Activated naive CD4-positive, alpha-beta T cell treated with anti-CD3 and anti-CD28 coated beads, Interleukin-2, amount 50 U/mL, for 72 hours (primary cell): ENCODE measurements around the gene MEGF6. TPM values are rescaled to one million over a fixed set of nuclear protein-coding genes. Genes with fewer than 3 reads are reported as not detected.

Experiments
- ATAC-seq, 2 donors: fragments of 150-1000 bp; cut with Tn5 transposase; 2 replicates each; pipeline ENCODE4 v1.10.0; 2021; ENCODE audit warnings: mild to moderate bottlenecking in 2 of 2, moderate library complexity in 2 of 2
- DNase-seq, 2 donors: peaks; one replicate each; pipeline ENCODE4 v3.0.0; 2021 to 2022; ENCODE audit warnings: low spot score in 2 of 2
- H3K27ac Mint-ChIP-seq, 2 donors: one replicate each; pipeline ENCODE4 v1.8.0; 2022; ENCODE audit warnings: mild to moderate bottlenecking in 2 of 2, mixed read lengths in 2 of 2
- H3K36me3 Mint-ChIP-seq, 2 donors: one replicate each; pipeline ENCODE4 v1.8.0; 2022; ENCODE audit warnings: mixed read lengths in 2 of 2
- H3K9me3 Mint-ChIP-seq, 2 donors: one replicate each; pipeline ENCODE4 v1.8.0; 2022; ENCODE audit warnings: mixed read lengths in 2 of 2
- total RNA-seq, 2 donors: library from RNA; stranded (reverse); gene quantifications; one replicate each; pipeline ENCODE4 v1.2.3, GENCODE V29; 2022

The MEGF6 gene
- total RNA-seq, 2 donors from 2014 or later = 4.6 to 7.6 TPM

- Mint-ChIP-seq H3K36me3 (no peaks in the 10 kb centered on the region), H3K27ac (no peak overlapping the region), H3K9me3 (no peaks in the 10 kb centered on the region)
- ATAC-seq (no peak), DNase-seq (no peak)
Observed at GRCh38 chr1:3548156-3548893, 63.0 kb downstream of the MEGF6 start.

GRCh38 chr1:3547055-3548005, 64.0 kb downstream of the MEGF6 start:
- no peak for DNase-seq
- no peak for ATAC-seq
- no peak overlapping the region for H3K27ac Mint-ChIP-seq
- no peaks in the 10 kb centered on the region for H3K36me3 Mint-ChIP-seq
- no peaks in the 10 kb centered on the region for H3K9me3 Mint-ChIP-seq

GRCh38 chr1:3546048-3546384, 65.3 kb downstream of the MEGF6 start:
- ATAC-seq (no peak), DNase-seq (no peak)
- Mint-ChIP-seq H3K36me3 (no peaks in the 10 kb centered on the region), H3K27ac (no peak overlapping the region), H3K9me3 (no peaks in the 10 kb centered on the region)

GRCh38 chr1:3545363-3546047, 65.8 kb downstream of the MEGF6 start:
- H3K36me3 Mint-ChIP-seq = no peaks in the 10 kb centered on the region
- H3K27ac Mint-ChIP-seq = no peak overlapping the region
- DNase-seq (no peak), ATAC-seq (no peak)
- no peaks in the 10 kb centered on the region for H3K9me3 Mint-ChIP-seq

- DNase-seq (no peak), ATAC-seq (no peak)
- H3K36me3 Mint-ChIP-seq = no peaks in the 10 kb centered on the region
- no peaks in the 10 kb centered on the region for H3K9me3 Mint-ChIP-seq
- H3K27ac Mint-ChIP-seq = no peak overlapping the region
Observed at GRCh38 chr1:3544040-3544977, 67.0 kb downstream of the MEGF6 start.

- Mint-ChIP-seq H3K9me3 (no peaks in the 10 kb centered on the region), H3K27ac (no peak overlapping the region), H3K36me3 (no peaks in the 10 kb centered on the region)
- DNase-seq (no peak), ATAC-seq (no peak)
Observed at GRCh38 chr1:3543076-3544039, 68.0 kb downstream of the MEGF6 start.

- no peak for DNase-seq
- Mint-ChIP-seq H3K27ac (no peak overlapping the region), H3K36me3 (no peaks in the 10 kb centered on the region), H3K9me3 (no peaks in the 10 kb centered on the region)
- ATAC-seq = no peak
Observed at GRCh38 chr1:3542676-3543075, 68.6 kb downstream of the MEGF6 start.

- DNase-seq = no peak
- H3K36me3 Mint-ChIP-seq = no peaks in the 10 kb centered on the region
- H3K9me3 Mint-ChIP-seq = no peaks in the 10 kb centered on the region
- no peak for ATAC-seq
- H3K27ac Mint-ChIP-seq = no peak overlapping the region
Observed at GRCh38 chr1:3541936-3542335, 69.4 kb downstream of the MEGF6 start.

GRCh38 chr1:3541465-3541864, 69.8 kb downstream of the MEGF6 start:
- H3K9me3 Mint-ChIP-seq = no peaks in the 10 kb centered on the region
- no peaks in the 10 kb centered on the region for H3K36me3 Mint-ChIP-seq
- DNase-seq (no peak), ATAC-seq (no peak)
- no peak overlapping the region for H3K27ac Mint-ChIP-seq

- no peaks in the 10 kb centered on the region for H3K36me3 Mint-ChIP-seq
- no peaks in the 10 kb centered on the region for H3K9me3 Mint-ChIP-seq
- ATAC-seq (no peak), DNase-seq (no peak)
- no peak overlapping the region for H3K27ac Mint-ChIP-seq
Observed at GRCh38 chr1:3540876-3541275, 70.4 kb downstream of the MEGF6 start.

- no peak for ATAC-seq
- H3K27ac Mint-ChIP-seq = no peak overlapping the region
- no peak for DNase-seq
- H3K9me3 Mint-ChIP-seq = no peaks in the 10 kb centered on the region
- H3K36me3 Mint-ChIP-seq = no peaks in the 10 kb centered on the region
Observed at GRCh38 chr1:3539707-3540425, 71.4 kb downstream of the MEGF6 start.

GRCh38 chr1:3537359-3537758, 73.9 kb downstream of the MEGF6 start:
- no peak for DNase-seq
- Mint-ChIP-seq H3K36me3 (no peaks in the 10 kb centered on the region), H3K27ac (no peak overlapping the region), H3K9me3 (no peaks in the 10 kb centered on the region)
- ATAC-seq = no peak

GRCh38 chr1:3536420-3537195, 74.7 kb downstream of the MEGF6 start:
- no peak overlapping the region for H3K27ac Mint-ChIP-seq
- no peak for ATAC-seq
- no peaks in the 10 kb centered on the region for H3K36me3 Mint-ChIP-seq
- no peak for DNase-seq
- H3K9me3 Mint-ChIP-seq = no peaks in the 10 kb centered on the region

- no peaks in the 10 kb centered on the region for H3K9me3 Mint-ChIP-seq
- ATAC-seq = no peak
- DNase-seq = no peak
- no peak overlapping the region for H3K27ac Mint-ChIP-seq
- no peaks in the 10 kb centered on the region for H3K36me3 Mint-ChIP-seq
Observed at GRCh38 chr1:3535732-3536131, 75.6 kb downstream of the MEGF6 start.
